H1 (cell line): ENCODE measurements around the gene CHRNA9. TPM values are rescaled to one million over a fixed set of nuclear protein-coding genes. Genes with fewer than 3 reads are reported as not detected.
A peak's percentile ranks its signal among the peaks of the same experiment; 100 is the strongest.

ENCODE experiments used
- CTCF ChIA-PET: fragments of 300-600 bp; sonication (Branson Sonifier 250); formaldehyde crosslinking; loops from one replicate; lab custom pipeline; 2021; ENCODE audit not compliant: partially characterized antibody; lab: Charles Lee
- POLR2A ChIA-PET: fragments of 300-600 bp; sonication (Branson Sonifier 250); formaldehyde crosslinking; loops from one replicate; lab custom pipeline; 2021; ENCODE audit warnings: inconsistent platforms; ENCODE audit not compliant: partially characterized antibody; lab: Charles Lee
- DNase-seq, 2 experiments: peaks; one replicate each; pipeline versions ENCODE4 v3.0.0 to v3.0.0-alpha.2; 2010 to 2022; ENCODE audit warnings: low spot score in 2 of 2, low read depth in 1 of 2, mixed read lengths in 1 of 2
- FAIRE-seq: peaks from 2 replicates; lab custom pipeline; 2011; peaks lifted over from hg19 to GRCh38; lab: Jason Lieb, UNC
- H2AFZ ChIP-seq: 2 replicates; pipeline ENCODE4 v1.8.1; 2012; ENCODE audit warnings: low read length, inconsistent platforms
- H2AK5ac ChIP-seq: 2 replicates; pipeline ENCODE4 v1.6.1; 2013; ENCODE audit warnings: low read depth, low read length
- H2BK120ac ChIP-seq: replicated peaks from 2 replicates; pipeline ENCODE3; 2013; ENCODE audit warnings: low read depth, low read length, inconsistent platforms
- H2BK12ac ChIP-seq: 2 replicates; pipeline ENCODE4 v1.6.1; 2013; ENCODE audit warnings: low read depth, low read length
- H2BK15ac ChIP-seq: 2 replicates; pipeline ENCODE4 v1.6.1; 2013; ENCODE audit warnings: low read length
- H2BK20ac ChIP-seq: 2 replicates; pipeline ENCODE4 v1.6.1; 2013; ENCODE audit warnings: low read length
- H2BK5ac ChIP-seq: 2 replicates; pipeline ENCODE4 v1.6.1; 2013; ENCODE audit warnings: low read depth, low read length
- H3K14ac ChIP-seq: 2 replicates; pipeline ENCODE4 v1.6.1; 2013; ENCODE audit warnings: inconsistent platforms; ENCODE audit not compliant: insufficient read length
- H3K18ac ChIP-seq: 2 replicates; pipeline ENCODE4 v1.6.1; 2013; ENCODE audit warnings: low read length; ENCODE audit errors: extremely low read depth
- H3K23ac ChIP-seq: 2 replicates; pipeline ENCODE4 v1.6.1; 2013; ENCODE audit warnings: inconsistent platforms; ENCODE audit not compliant: insufficient read length
- H3K23me2 ChIP-seq: 2 replicates; pipeline ENCODE4 v1.6.1; 2013; ENCODE audit warnings: low read depth, low read length
- H3K27ac ChIP-seq: 2 replicates; pipeline ENCODE4 v1.6.1; 2011; ENCODE audit warnings: low read depth, low read length, inconsistent platforms
- H3K27me3 ChIP-seq, 4 experiments: replicated peaks in 1 of 4; 1 replicate in 1 of 4; 2 replicates in 3 of 4; pipeline versions ENCODE4 v1.6.1 to v1.8.1; 2011 to 2013; ENCODE audit warnings: low read length in 3 of 4, mild to moderate bottlenecking in 3 of 4, inconsistent platforms in 2 of 4, mixed read lengths in 2 of 4, moderate library complexity in 1 of 4; ENCODE audit not compliant: control insufficient read depth in 3 of 4, insufficient read depth in 3 of 4; ENCODE audit errors: extremely low read depth in 1 of 4
- H3K36me3 ChIP-seq, 4 experiments: 2 replicates each; pipeline versions ENCODE4 v1.6.1 to v1.8.1; 2011 to 2013; ENCODE audit warnings: mild to moderate bottlenecking in 4 of 4, low read length in 3 of 4, moderate library complexity in 2 of 4, control low read depth in 1 of 4, inconsistent platforms in 1 of 4; ENCODE audit not compliant: insufficient read depth in 4 of 4, control insufficient read depth in 2 of 4
- H3K4ac ChIP-seq: replicated peaks from 2 replicates; pipeline ENCODE3; 2013; ENCODE audit warnings: low read length, low read depth, mixed read lengths, inconsistent platforms; ENCODE audit not compliant: insufficient read length
- H3K4me1 ChIP-seq, 4 experiments: replicated peaks in 1 of 4; 1 replicate in 1 of 4; 2 replicates in 3 of 4; pipeline versions ENCODE4 v1.6.1 to v1.8.1; 2011 to 2013; ENCODE audit warnings: low read length in 3 of 4, inconsistent platforms in 2 of 4, mixed read lengths in 1 of 4; ENCODE audit not compliant: insufficient read depth in 4 of 4, control insufficient read depth in 3 of 4
- H3K4me2 ChIP-seq, 2 experiments: 2 replicates each; pipeline versions ENCODE4 v1.6.1 to v1.8.1; 2011 to 2013; ENCODE audit warnings: low read depth in 2 of 2, low read length in 2 of 2, control low read depth in 1 of 2, inconsistent platforms in 1 of 2, mild to moderate bottlenecking in 1 of 2; ENCODE audit not compliant: insufficient read depth in 1 of 2
- H3K4me3 ChIP-seq, 4 experiments: fragments of 200-600, 300-600 bp in 1 of 4; sonication (generic), shearing (Covaris generic), sonication (Bioruptor Twin) in 1 of 4; 2 replicates each; pipeline versions ENCODE4 v1.5.1 to v1.8.1; 2011 to 2016; ENCODE audit warnings: low read length in 4 of 4, low read depth in 3 of 4, control low read depth in 2 of 4, inconsistent platforms in 2 of 4, mild to moderate bottlenecking in 2 of 4, mixed read lengths in 1 of 4, moderate library complexity in 1 of 4; ENCODE audit not compliant: insufficient read depth in 2 of 4; ENCODE audit errors: extremely low read depth in 1 of 4
- H3K56ac ChIP-seq: replicated peaks from 2 replicates; pipeline ENCODE3; 2013; ENCODE audit warnings: low read depth, mild to moderate bottlenecking, mixed read lengths, low read length, inconsistent platforms; ENCODE audit not compliant: insufficient read length
- H3K79me1 ChIP-seq: 2 replicates; pipeline ENCODE4 v1.6.1; 2013; ENCODE audit warnings: low read depth, low read length, control low read depth
- H3K79me2 ChIP-seq, 2 experiments: 2 replicates each; pipeline versions ENCODE4 v1.6.1 to v1.8.1; 2012 to 2013; ENCODE audit warnings: low read length in 2 of 2, mild to moderate bottlenecking in 2 of 2, inconsistent platforms in 1 of 2; ENCODE audit not compliant: insufficient read depth in 2 of 2, control insufficient read depth in 1 of 2
- H3K9ac ChIP-seq, 4 experiments: replicated peaks in 1 of 4; 1 replicate in 1 of 4; 2 replicates in 3 of 4; pipeline versions ENCODE4 v1.6.1 to v1.8.1; 2011 to 2013; ENCODE audit warnings: low read depth in 3 of 4, low read length in 3 of 4, control low read depth in 2 of 4, mild to moderate bottlenecking in 2 of 4, moderate library complexity in 2 of 4, inconsistent platforms in 1 of 4; ENCODE audit errors: extremely low read depth in 1 of 4
- H3K9me3 ChIP-seq, 2 experiments: 2 replicates each; pipeline versions ENCODE4 v1.6.1 to v1.8.1; 2012 to 2013; ENCODE audit warnings: mild to moderate bottlenecking in 2 of 2, moderate library complexity in 2 of 2, control low read depth in 1 of 2, inconsistent platforms in 1 of 2, low read depth in 1 of 2, low read length in 1 of 2, mixed read lengths in 1 of 2; ENCODE audit not compliant: insufficient read depth in 2 of 2
- H4K20me1 ChIP-seq, 2 experiments: replicated peaks in 1 of 2; 2 replicates each; pipeline versions ENCODE3 to v1.8.1; 2011 to 2013; ENCODE audit warnings: inconsistent platforms in 2 of 2, low read length in 2 of 2, mild to moderate bottlenecking in 1 of 2; ENCODE audit not compliant: insufficient read depth in 2 of 2, control insufficient read depth in 1 of 2
- H4K5ac ChIP-seq: 2 replicates; pipeline ENCODE4 v1.6.1; 2013; ENCODE audit warnings: low read length, low read depth, mixed read lengths, inconsistent platforms; ENCODE audit not compliant: insufficient read length
- H4K8ac ChIP-seq: 2 replicates; pipeline ENCODE4 v1.8.0; 2013; ENCODE audit warnings: mild to moderate bottlenecking, moderate library complexity, low read length, inconsistent platforms; ENCODE audit not compliant: insufficient read depth; ENCODE audit errors: extremely low read depth
- H4K91ac ChIP-seq: replicated peaks from 2 replicates; pipeline ENCODE3; 2013; ENCODE audit warnings: low read length, mixed read lengths, inconsistent platforms; ENCODE audit not compliant: insufficient read length
- CEBPB ChIP-seq: IDR thresholded peaks from 2 replicates; pipeline ENCODE4 v1.6.1; 2012; ENCODE audit warnings: low read depth, low read length
- EP300 ChIP-seq, 2 experiments: IDR thresholded peaks; 1 replicate in 1 of 2; 2 replicates in 1 of 2; pipeline ENCODE4 v1.6.1; 2011 to 2012; ENCODE audit warnings: low read depth in 2 of 2, low read length in 2 of 2, mild to moderate bottlenecking in 2 of 2, borderline replicate concordance in 1 of 2, inconsistent platforms in 1 of 2, moderate library complexity in 1 of 2
- GABPA ChIP-seq: IDR thresholded peaks from 2 replicates; pipeline ENCODE4 v1.6.1; 2011; ENCODE audit warnings: mild to moderate bottlenecking, low read length, moderate library complexity, borderline replicate concordance; ENCODE audit not compliant: insufficient read depth
- HDAC6 ChIP-seq: IDR thresholded peaks from one replicate; pipeline ENCODE4 v1.7.1; 2012; ENCODE audit warnings: low read depth, mild to moderate bottlenecking, inconsistent platforms, low read length, moderate library complexity
- KDM1A ChIP-seq: fragments of 200-600, 300-600 bp; sonication (generic); IDR thresholded peaks from 2 replicates; pipeline ENCODE4 v1.7.1; 2016; ENCODE audit warnings: mild to moderate bottlenecking, low read length, borderline replicate concordance
- KDM4A ChIP-seq: IDR thresholded peaks from one replicate; pipeline ENCODE4 v1.7.1; 2012; ENCODE audit warnings: low read depth, mild to moderate bottlenecking, moderate library complexity, low read length, inconsistent platforms; ENCODE audit not compliant: severe bottlenecking
- PHF8 ChIP-seq: fragments of 200-600 bp; sonication (generic); conservative IDR thresholded peaks from 2 replicates; pipeline ENCODE4 v1.7.1; 2012; ENCODE audit warnings: low read depth, mild to moderate bottlenecking, inconsistent platforms, low read length, moderate library complexity
- RBBP5 ChIP-seq: IDR thresholded peaks from 2 replicates; pipeline ENCODE4 v1.7.1; 2012; ENCODE audit warnings: low read depth, mild to moderate bottlenecking, inconsistent platforms, low read length, moderate library complexity, borderline replicate concordance
- WGBS, 2 experiments: shearing (Covaris generic) in 1 of 2; methylation state at CpG; one replicate each; pipeline versions ENCODE4 v1.1.6 to v1.1.7; 2013 to 2015; ENCODE audit warnings: low lambda C conversion rate in 2 of 2, mixed read lengths in 2 of 2, inconsistent platforms in 1 of 2, low coverage in 1 of 2, missing lambda C conversion rate in 1 of 2; ENCODE audit not compliant: insufficient replicate concordance in 2 of 2, insufficient coverage in 1 of 2, insufficient read length in 1 of 2; ENCODE audit errors: extremely low coverage in 1 of 2, missing lambda C conversion rate in 1 of 2; 5-methylcytosine and 5-hydroxymethylcytosine counted together
- polyA plus RNA-seq, 7 experiments: library from polyadenylated mRNA; depleted of rRNA in 3 of 7; stranded (reverse) in 5 of 7; unstranded in 2 of 7; fragments of >200 nt in 5 of 7; fragments of 200-250 nt in 2 of 7; gene quantifications; 1 replicate in 5 of 7; 2 replicates in 1 of 7; 4 replicates in 1 of 7; pipeline versions ENCODE4 v1.2.1 to v1.2.3, GENCODE V29; 2011 to 2013; ENCODE audit warnings: missing spikeins in 2 of 7, mixed read lengths in 2 of 7
- total RNA-seq: library from RNA; stranded (reverse); fragmentation: NEBNext Ultra II Directional; extraction: Animal tissue kit (Norgen Biotek cat#: 25700); gene quantifications from 2 replicates; pipeline ENCODE4 v1.2.1, GENCODE V29; 2021
- TF ChIP-seq, protein P1 (sequence below): IDR thresholded peaks from 2 replicates; pipeline ENCODE4 v1.6.1; 2012; ENCODE audit warnings: low read length, inconsistent platforms
- TF ChIP-seq, protein P2 (sequence below): IDR thresholded peaks from 2 replicates; pipeline ENCODE4 v1.6.1; 2012; ENCODE audit warnings: inconsistent platforms

The CHRNA9 gene
- total and polyA plus RNA-seq, 2 of the 8 experiments (the other 6 are each of a cell fraction or from before 2014, with no cell fraction given), result 1.4 to 3.3 TPM

DNA sequence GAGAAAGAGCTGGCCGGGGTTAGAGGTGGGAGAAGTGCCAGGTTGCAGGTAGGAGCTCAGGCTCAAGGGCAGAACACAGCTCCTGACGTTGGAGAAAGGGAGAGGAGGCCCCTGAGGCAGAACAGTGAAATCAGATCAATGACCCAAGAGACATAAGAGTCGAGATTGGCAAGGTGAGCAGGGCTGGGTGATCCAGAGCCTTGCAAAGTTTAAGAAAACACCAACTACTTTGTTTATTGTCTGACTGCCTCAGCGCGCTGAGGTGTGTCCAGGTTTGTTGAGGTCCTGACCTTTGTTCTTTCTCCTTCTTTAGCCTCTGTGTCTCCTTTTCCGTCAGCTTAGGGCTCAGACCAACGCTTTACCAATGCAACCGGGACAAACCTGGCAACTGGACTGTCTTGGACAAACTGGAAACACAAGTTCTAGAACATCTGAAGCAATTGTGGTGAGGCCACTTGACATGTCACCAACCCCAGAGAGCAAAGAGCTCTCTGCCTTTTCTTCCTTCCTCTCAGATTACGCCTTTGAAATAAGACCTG is 28.3 kb downstream of the CHRNA9 start:
- Histone ChIP-seq H3K79me2 (no peaks in the 10 kb centered on the region), H3K4me2 (no peak overlapping the region), H2BK120ac (no peak overlapping the region), H3K23me2 (no peaks in the 10 kb centered on the region), H4K5ac (no peak overlapping the region), H4K20me1 (no peaks in the 10 kb centered on the region), H4K91ac (no peak overlapping the region), H3K14ac (no peak overlapping the region), H3K18ac (no peak overlapping the region), H3K36me3 (no peaks in the 10 kb centered on the region), H3K4me1 (no peaks in the 10 kb centered on the region), H2BK20ac (no peak overlapping the region), H3K4ac (no peak overlapping the region), H3K27me3 (no peaks in the 10 kb centered on the region), H3K23ac (no peak overlapping the region), H2BK15ac (peak overlapping the region; percentile 92; the same call in 1 of the 2 replicates), H3K9ac (no peak overlapping the region), H3K56ac (no peak overlapping the region), H4K8ac (no peak overlapping the region), H3K9me3 (no peaks in the 10 kb centered on the region), H2AFZ (0 out of 2 replicates have a peak overlapping the region, but pooled peaks have one; percentile 71), H3K4me3 (no peak overlapping the region), H3K27ac (no peak overlapping the region), H3K79me1 (no peaks in the 10 kb centered on the region), H2BK12ac (0 out of 2 replicates have a peak overlapping the region, but pooled peaks have one; percentile 17), H2BK5ac (no peak overlapping the region), H2AK5ac (no peak overlapping the region)
- no peak for DNase-seq
- no peak for FAIRE-seq
- POLR2A ChIA-PET, result interaction anchor here (0.6 to 1.2 kb wide), 2 partner anchors 11 to 137 kb away, joined by 3 read pairs; no protein-coding TSS in a partner anchor
- CTCF ChIA-PET, result interaction anchor here (0.6 to 1.1 kb wide), 2 partner anchors 40 to 417 kb away, joined by 3 read pairs; no protein-coding TSS in a partner anchor
- WGBS, 2 experiments, result 92% methylated on average over 9 of the region's 9 CpGs; no CpG with 5 or more reads in 1 of the 2 experiments
- no peak for TF ChIP-seq PHF8
- no peak for TF ChIP-seq KDM4A
- TF ChIP-seq RBBP5, result no peak
- TF ChIP-seq EP300 (IDR thresholded peaks at IDR 0.05; ENCODE audit: borderline replicate concordance in 1 of 2, low read depth in 2 of 2, low read length in 2 of 2), result no peak
- TF ChIP-seq GABPA, result no peak
- TF ChIP-seq CEBPB, result no peak
- TF ChIP-seq HDAC6, result no peak
- TF ChIP-seq, protein P1, sequence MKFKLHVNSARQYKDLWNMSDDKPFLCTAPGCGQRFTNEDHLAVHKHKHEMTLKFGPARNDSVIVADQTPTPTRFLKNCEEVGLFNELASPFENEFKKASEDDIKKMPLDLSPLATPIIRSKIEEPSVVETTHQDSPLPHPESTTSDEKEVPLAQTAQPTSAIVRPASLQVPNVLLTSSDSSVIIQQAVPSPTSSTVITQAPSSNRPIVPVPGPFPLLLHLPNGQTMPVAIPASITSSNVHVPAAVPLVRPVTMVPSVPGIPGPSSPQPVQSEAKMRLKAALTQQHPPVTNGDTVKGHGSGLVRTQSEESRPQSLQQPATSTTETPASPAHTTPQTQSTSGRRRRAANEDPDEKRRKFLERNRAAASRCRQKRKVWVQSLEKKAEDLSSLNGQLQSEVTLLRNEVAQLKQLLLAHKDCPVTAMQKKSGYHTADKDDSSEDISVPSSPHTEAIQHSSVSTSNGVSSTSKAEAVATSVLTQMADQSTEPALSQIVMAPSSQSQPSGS, result no peak
- TF ChIP-seq KDM1A, result no peak
- TF ChIP-seq, protein P2, sequence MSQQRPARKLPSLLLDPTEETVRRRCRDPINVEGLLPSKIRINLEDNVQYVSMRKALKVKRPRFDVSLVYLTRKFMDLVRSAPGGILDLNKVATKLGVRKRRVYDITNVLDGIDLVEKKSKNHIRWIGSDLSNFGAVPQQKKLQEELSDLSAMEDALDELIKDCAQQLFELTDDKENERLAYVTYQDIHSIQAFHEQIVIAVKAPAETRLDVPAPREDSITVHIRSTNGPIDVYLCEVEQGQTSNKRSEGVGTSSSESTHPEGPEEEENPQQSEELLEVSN, result no peak
